AG04450 (cell line): ENCODE results near the gene HAUS1. TPM values are rescaled to one million over a fixed set of nuclear protein-coding genes. Genes with fewer than 3 reads are reported as not detected.
A peak's percentile ranks its signal among the peaks of the same experiment; 100 is the strongest.

Experiments used
- CTCF ChIA-PET: fragments of 300-600, 350-600 bp; formaldehyde crosslinking; extraction: SDS; loops from one replicate; lab custom pipeline; 2022; ENCODE audit warnings: antibody characterized with exemption, inconsistent platforms; lab: Charles Lee
- POLR2A ChIA-PET: fragments of 350-600 bp; formaldehyde crosslinking; extraction: SDS; loops from one replicate; lab custom pipeline; 2021; ENCODE audit warnings: antibody characterized with exemption, inconsistent platforms; lab: Yijun Ruan, JAX
- DNase-seq: peaks from one replicate; pipeline ENCODE4 v3.0.0-alpha.2; 2011; ENCODE audit warnings: low read depth, low spot score
- H3K27ac ChIP-seq: one replicate; pipeline ENCODE4 v1.5.1; 2012; ENCODE audit warnings: low read depth, low read length, control low read depth
- H3K27me3 ChIP-seq: one replicate; pipeline ENCODE4 v1.6.0; 2012; ENCODE audit warnings: low read length; ENCODE audit not compliant: control insufficient read depth, insufficient read depth
- H3K4me3 ChIP-seq: 2 replicates; pipeline ENCODE4 v1.5.1; 2011; ENCODE audit warnings: mild to moderate bottlenecking, low read depth, low read length, control low read depth
- H3K9me3 ChIP-seq: 2 replicates; pipeline ENCODE4 v1.5.1; 2012; ENCODE audit warnings: low read length; ENCODE audit not compliant: control insufficient read depth, insufficient read depth
- CTCF ChIP-seq: IDR thresholded peaks from 2 replicates; pipeline ENCODE4 v1.5.1; 2011; ENCODE audit warnings: low read depth, low read length, control low read depth, inconsistent platforms
- polyA plus RNA-seq: library from polyadenylated mRNA; depleted of rRNA; stranded (reverse); fragments of >200 nt; gene quantifications from 2 replicates; pipeline ENCODE4 v1.2.3, GENCODE V29; 2011

HAUS1 gene
- polyA plus RNA-seq, 1 experiment = 39.8 TPM

DNA sequence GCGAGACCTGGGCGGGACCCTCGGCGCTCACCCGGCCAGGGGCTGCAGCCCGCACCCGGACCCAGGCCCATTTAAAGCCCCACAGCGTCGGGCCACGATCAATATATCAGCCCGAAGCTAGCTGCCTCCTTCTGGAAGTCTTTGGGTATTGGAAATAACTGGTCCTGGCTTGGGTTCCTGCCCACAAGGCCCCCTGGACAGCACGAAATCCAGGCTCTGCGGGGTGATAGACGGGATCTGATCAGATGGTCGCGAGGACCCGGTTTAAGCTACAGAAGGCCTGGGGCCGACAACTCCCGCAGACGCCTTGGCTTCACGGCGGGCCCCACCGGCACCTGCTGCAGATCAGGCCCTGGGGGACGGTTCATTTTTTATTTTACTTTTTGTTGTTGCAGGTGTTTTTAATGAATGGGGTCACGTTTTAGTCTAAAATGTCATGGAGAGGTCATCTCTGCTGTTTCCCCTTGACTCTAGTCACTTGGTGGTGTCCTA is 31.8 kb upstream of the HAUS1 start:
- H3K27ac ChIP-seq = no peak overlapping the region
- H3K9me3 ChIP-seq = peaks cover 2% of the 10 kb centered on the region; the same call in 1 of the 2 replicates
- ChIA-PET CTCF (interaction anchor here (0.5 to 2.6 kb wide), 11 partner anchors 19 to 484 kb away, joined by 3 to 60 read pairs (median 9); no protein-coding TSS in a partner anchor), POLR2A (interaction anchor here (0.6 kb wide), 1 partner anchor 84 kb away, joined by 4 read pairs; no protein-coding TSS in a partner anchor)
- no peak for DNase-seq
- 0 out of 2 replicates have a peak, but pooled peaks have one; percentile 14 for TF ChIP-seq CTCF
- H3K27me3 ChIP-seq = no peaks in the 10 kb centered on the region
- H3K4me3 ChIP-seq = peak overlapping the region; percentile 73

DNA sequence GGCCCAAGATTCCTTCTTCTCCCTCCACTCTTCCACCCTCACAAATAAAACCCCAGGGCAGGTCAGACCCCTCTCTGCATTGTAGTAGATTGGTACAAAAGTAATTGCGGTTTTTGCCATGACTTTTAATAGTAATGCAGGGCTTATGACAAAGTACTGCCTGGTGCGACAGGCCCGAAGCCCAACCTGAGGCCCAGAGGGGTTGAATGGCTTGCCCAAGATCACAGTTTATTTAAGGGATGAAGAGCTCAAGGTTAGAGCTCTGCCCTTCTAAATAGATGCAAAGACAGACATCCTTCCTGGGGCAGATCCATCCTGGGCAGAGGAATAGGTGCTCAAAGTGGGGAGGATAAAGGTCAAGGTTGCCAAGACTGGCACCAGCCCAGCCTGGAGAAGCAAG is 31.2 kb upstream of the HAUS1 start:
- no peak for TF ChIP-seq CTCF
- DNase-seq = no peak
- Histone ChIP-seq H3K4me3 (no peak overlapping the region), H3K9me3 (no peaks in the 10 kb centered on the region), H3K27me3 (no peaks in the 10 kb centered on the region), H3K27ac (no peak overlapping the region)
- ChIA-PET POLR2A (interaction anchor here (0.6 kb wide), 1 partner anchor 84 kb away, joined by 4 read pairs; no protein-coding TSS in a partner anchor), CTCF (interaction anchor here (0.5 to 2.6 kb wide), 30 partner anchors 10 to 485 kb away, joined by 3 to 60 read pairs (median 4); no protein-coding TSS in a partner anchor)

- H3K9me3 ChIP-seq = no peaks in the 10 kb centered on the region
- no peaks in the 10 kb centered on the region for H3K27me3 ChIP-seq
- CTCF ChIA-PET = interaction anchor here (0.7 to 2.6 kb wide), 48 partner anchors 10 to 454 kb away, joined by 3 to 60 read pairs (median 4); a partner anchor contains a TSS
- TF ChIP-seq CTCF = peak; percentile 61
- no peak overlapping the region for H3K27ac ChIP-seq
- POLR2A ChIA-PET = interaction anchor here (0.7 to 1.0 kb wide), 3 partner anchors 10 to 99 kb away, joined by 6 to 9 read pairs (median 6); no protein-coding TSS in a partner anchor
- DNase-seq = no peak
- H3K4me3 ChIP-seq = no peak overlapping the region
Observed at GRCh38 chr18:46073474-46074331, 30.5 kb upstream of the HAUS1 start.

DNA sequence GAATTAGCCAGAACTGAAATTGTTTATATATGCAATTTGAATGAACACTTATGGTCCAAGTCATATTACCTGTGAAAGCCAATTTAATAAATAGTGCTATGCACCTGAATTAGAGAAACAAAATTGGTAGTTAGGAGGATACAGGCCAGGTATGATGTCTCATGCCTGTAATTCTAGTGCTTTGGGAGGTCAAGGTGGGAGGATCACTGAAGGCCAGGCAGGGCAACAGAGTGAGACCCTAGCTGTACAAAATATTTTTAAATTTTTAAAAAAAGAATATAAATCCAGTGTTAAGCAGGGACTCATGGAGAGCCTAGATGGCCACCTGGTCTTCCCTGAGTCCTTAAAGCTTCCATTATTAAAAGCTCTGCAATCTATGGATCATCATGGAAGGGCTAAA is 24.8 kb upstream of the HAUS1 start:
- DNase-seq = no peak
- ChIA-PET POLR2A (no interaction called here), CTCF (no interaction called here)

More for the DNA sequence above, 24.8 kb upstream of the HAUS1 start:
- Histone ChIP-seq H3K27me3 (no peaks in the 10 kb centered on the region), H3K27ac (no peak overlapping the region), H3K4me3 (no peak overlapping the region), H3K9me3 (no peaks in the 10 kb centered on the region)
- TF ChIP-seq CTCF = no peak
